AG09309 (cell line): Measurements from ENCODE around the gene METTL21C.

Experiments used
- DNase-seq: peaks from one replicate; pipeline ENCODE4 v3.0.0-alpha.2; 2010; ENCODE audit warnings: low read depth
- H3K4me3 ChIP-seq: 2 replicates; pipeline ENCODE4 v1.5.1; 2011; ENCODE audit warnings: mild to moderate bottlenecking, low read depth, low read length, moderate library complexity; ENCODE audit not compliant: control insufficient read depth
- TF ChIP-seq, protein P1 (sequence below): IDR thresholded peaks from 2 replicates; pipeline ENCODE4 v1.5.1; 2011; ENCODE audit warnings: mild to moderate bottlenecking, low read depth, low read length, inconsistent platforms; ENCODE audit not compliant: insufficient read depth, control insufficient read depth; ENCODE audit errors: missing control alignments

The METTL21C gene

DNA sequence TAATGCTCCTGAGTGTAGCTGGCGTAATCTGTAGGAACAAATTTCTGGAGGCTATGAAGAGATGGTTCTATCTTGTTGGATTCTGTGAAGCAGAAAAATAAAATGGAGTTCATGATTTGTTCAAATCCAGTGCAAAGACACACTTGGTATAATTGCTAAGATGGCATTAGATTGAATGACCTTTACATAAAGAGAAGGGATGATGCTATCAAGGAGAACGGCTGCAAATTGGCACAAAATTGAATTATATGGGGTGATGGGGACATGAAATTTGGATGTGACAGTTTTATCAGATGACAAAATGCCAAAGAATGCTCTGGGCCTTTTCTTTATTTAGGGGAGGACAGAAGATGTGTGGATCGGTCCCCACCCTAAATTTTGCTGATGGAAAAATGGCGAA is 4.0 kb downstream of the METTL21C start:
- H3K4me3 ChIP-seq = no peak overlapping the region
- TF ChIP-seq, protein P1, sequence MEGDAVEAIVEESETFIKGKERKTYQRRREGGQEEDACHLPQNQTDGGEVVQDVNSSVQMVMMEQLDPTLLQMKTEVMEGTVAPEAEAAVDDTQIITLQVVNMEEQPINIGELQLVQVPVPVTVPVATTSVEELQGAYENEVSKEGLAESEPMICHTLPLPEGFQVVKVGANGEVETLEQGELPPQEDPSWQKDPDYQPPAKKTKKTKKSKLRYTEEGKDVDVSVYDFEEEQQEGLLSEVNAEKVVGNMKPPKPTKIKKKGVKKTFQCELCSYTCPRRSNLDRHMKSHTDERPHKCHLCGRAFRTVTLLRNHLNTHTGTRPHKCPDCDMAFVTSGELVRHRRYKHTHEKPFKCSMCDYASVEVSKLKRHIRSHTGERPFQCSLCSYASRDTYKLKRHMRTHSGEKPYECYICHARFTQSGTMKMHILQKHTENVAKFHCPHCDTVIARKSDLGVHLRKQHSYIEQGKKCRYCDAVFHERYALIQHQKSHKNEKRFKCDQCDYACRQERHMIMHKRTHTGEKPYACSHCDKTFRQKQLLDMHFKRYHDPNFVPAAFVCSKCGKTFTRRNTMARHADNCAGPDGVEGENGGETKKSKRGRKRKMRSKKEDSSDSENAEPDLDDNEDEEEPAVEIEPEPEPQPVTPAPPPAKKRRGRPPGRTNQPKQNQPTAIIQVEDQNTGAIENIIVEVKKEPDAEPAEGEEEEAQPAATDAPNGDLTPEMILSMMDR = no peak
- no peak for DNase-seq

DNA sequence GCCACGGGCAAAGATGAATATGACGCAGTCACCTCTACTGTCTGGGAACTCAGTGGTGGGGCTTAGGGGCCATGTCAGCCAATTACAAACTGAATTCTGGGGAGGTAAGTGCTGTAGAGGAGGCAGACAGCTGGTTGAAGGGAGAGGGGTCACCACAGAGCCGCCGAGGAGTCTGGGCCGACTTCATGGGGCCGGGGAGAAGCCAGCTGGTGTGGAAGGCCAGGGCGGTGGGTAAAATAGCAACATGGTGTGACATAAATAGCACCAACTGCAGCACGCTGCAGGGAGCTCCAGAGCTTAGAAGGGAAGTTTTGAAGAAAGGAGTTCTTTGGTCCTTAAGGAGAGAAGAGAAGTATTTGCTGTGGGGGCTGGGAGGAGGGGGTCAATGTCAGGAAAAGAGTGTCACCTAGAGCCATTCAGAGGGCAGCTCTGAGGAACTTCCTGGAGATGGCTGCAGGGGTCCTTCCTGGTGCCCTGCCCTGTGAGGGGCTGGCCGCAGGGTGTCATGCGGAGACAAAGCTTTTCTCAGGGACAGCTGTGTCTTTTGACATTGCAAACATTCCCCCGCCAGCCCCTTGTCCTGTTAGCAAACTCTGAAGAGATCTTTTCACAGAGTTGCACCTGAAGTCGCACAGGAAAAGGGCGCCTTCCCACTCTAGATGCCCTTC is 6.4 kb downstream of the METTL21C start:
- TF ChIP-seq, protein P1 = no peak
- no peak overlapping the region for H3K4me3 ChIP-seq
- no peak for DNase-seq

DNA sequence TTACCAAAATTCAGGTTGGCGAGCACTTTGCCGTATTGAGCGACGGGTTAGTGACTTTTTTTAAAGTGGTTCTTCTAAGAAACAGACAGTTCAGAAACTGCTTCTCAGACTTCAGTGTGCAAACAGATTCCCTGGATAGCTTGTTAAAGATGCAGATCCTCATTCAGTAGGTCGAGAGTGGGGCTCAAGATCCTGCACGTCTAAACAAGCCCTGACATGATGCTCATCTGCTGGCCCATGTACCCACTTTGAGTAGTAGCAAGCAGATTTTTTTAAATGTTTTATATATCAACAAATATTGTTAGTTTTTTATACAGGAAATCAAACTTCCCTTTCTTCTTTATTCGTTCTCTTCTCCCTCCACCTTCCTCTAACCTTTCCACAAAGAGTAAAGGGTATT is 7.3 kb downstream of the METTL21C start:
- TF ChIP-seq, protein P1 = no peak
- no peak for DNase-seq
- H3K4me3 ChIP-seq = no peak overlapping the region

DNA sequence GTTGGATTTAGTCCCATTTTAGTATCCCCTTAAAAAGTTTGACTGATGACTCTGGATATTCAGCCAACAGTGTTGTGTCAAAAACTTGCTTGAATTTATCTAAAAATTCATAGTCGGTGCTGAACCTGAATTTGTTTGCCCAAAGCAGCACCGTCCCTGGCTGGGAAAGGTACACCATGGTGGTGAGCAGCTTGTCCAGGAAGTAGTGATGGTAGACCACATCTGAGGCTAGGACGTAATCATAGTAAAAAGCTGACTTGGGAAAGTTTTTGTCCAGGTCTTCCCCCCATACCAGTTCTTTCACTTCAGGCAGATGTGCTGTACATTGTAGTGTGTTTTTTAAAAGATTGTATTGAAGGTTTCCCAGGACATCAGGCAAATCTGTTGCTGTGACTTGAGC is 8.8 kb downstream of the METTL21C start:
- H3K4me3 ChIP-seq = no peak overlapping the region
- TF ChIP-seq, protein P1 = no peak
- DNase-seq = no peak

DNA sequence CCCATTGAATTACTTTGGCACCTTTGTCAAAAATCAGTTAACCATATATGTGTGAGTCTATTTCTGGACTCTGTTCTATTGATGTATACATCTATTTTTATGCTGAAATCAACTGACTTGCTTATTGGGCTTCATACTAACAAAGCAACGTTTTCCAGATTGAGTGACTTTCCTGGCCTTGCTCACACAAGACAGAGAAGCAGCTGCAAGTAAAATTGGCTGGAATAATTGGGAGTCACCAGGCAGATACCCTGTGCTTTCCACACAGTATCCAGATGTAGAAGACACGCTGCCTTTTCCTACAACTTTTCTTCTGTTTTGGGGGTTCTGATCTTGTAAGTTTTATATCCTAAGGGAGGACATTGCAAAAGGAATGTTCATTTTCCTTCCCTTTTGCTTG is 11.2 kb downstream of the METTL21C start:
- no peak for DNase-seq
- TF ChIP-seq, protein P1 = no peak
- no peak overlapping the region for H3K4me3 ChIP-seq

DNA sequence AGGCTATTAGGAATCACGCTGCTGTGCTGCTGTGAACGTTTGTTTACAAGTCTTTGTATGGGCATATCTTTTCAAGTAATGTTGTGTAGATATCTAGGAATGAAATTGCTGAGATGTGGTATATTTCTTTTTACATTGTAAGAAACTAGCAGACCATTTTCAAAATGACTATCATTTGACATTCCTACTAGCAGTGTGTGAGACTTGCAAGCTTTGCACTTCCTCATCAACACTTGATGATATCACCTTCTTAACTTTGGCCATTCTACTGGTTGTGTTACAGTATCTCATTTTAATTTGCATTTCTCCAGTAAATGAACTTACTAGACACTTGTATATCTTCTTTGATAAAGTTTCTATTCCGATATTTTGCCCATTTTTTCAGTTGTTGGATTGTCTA is 12.1 kb downstream of the METTL21C start:
- H3K4me3 ChIP-seq = no peak overlapping the region
- TF ChIP-seq, protein P1 = no peak
- DNase-seq = no peak
